IMR-90 (cell line): Measurements from ENCODE around the gene ORMDL3. TPM values are rescaled to one million over a fixed set of nuclear protein-coding genes. Genes with fewer than 3 reads are reported as not detected.
"Not testable (repeated sequence)": the region's sequence is repeated elsewhere in the genome, so short reads cannot be mapped to it uniquely, and the experiment has no call there.

Experiments used
- ATAC-seq: fragments of 200-7000 bp; cut with Tn5 transposase; 2 replicates; pipeline ENCODE4 v1.9.1; 2020; ENCODE audit warnings: low read depth, mild to moderate bottlenecking, moderate library complexity
- BruUV-seq: library from RNA; stranded (reverse); fragments of 400-500 nt; replicated peaks from 2 replicates; lab custom pipeline; 2021; lab: Mats Ljungman, UMichigan
- CTCF ChIA-PET: fragments of 300-600 bp; formaldehyde crosslinking; extraction: SDS; loops from one replicate; lab custom pipeline; 2021; ENCODE audit warnings: antibody characterized with exemption; lab: Yijun Ruan, JAX
- POLR2A ChIA-PET: fragments of 300-600 bp; sonication (Branson Sonifier 250); formaldehyde crosslinking; loops from one replicate; lab custom pipeline; 2022; ENCODE audit warnings: antibody characterized with exemption; ENCODE audit not compliant: unreplicated experiment; lab: Charles Lee
- DNase-seq: peaks from one replicate; pipeline ENCODE4 v3.0.0; 2013
- H2AFZ ChIP-seq: replicated peaks from 2 replicates; pipeline ENCODE3; 2013; ENCODE audit warnings: low read length, mild to moderate bottlenecking; ENCODE audit not compliant: poor library complexity
- H2AK5ac ChIP-seq: 2 replicates; pipeline ENCODE4 v1.6.1; 2013; ENCODE audit warnings: low read depth, low read length, inconsistent platforms
- H2AK9ac ChIP-seq: replicated peaks from 2 replicates; pipeline ENCODE3; 2013; ENCODE audit warnings: mild to moderate bottlenecking, low read depth, low read length, moderate library complexity; ENCODE audit not compliant: poor library complexity
- H2BK120ac ChIP-seq: 2 replicates; pipeline ENCODE4 v1.6.1; 2013; ENCODE audit warnings: low read depth, low read length, inconsistent platforms
- H2BK15ac ChIP-seq: 3 replicates; pipeline ENCODE4 v1.6.1; 2013; ENCODE audit warnings: low read depth, low read length, inconsistent platforms
- H2BK20ac ChIP-seq: 2 replicates; pipeline ENCODE4 v1.6.1; 2013; ENCODE audit warnings: low read depth, mild to moderate bottlenecking, inconsistent platforms, low read length, moderate library complexity
- H2BK5ac ChIP-seq: 2 replicates; pipeline ENCODE4 v1.6.1; 2013; ENCODE audit warnings: mild to moderate bottlenecking, low read depth, low read length, inconsistent platforms; ENCODE audit not compliant: poor library complexity, severe bottlenecking
- H3K14ac ChIP-seq: replicated peaks from 2 replicates; pipeline ENCODE4 v1.6.1; 2013; ENCODE audit warnings: low read depth, low read length, inconsistent platforms
- H3K18ac ChIP-seq: 2 replicates; pipeline ENCODE4 v1.6.1; 2013; ENCODE audit warnings: low read depth, low read length, control low read depth
- H3K23ac ChIP-seq: 2 replicates; pipeline ENCODE4 v1.6.1; 2013; ENCODE audit warnings: low read depth, low read length, inconsistent platforms
- H3K27ac ChIP-seq: 2 replicates; pipeline ENCODE4 v1.5.1; 2013; ENCODE audit warnings: mild to moderate bottlenecking, control low read depth, low read length; ENCODE audit not compliant: insufficient read depth
- H3K27me3 ChIP-seq: 2 replicates; pipeline ENCODE4 v1.6.1; 2013; ENCODE audit warnings: low read length; ENCODE audit not compliant: control insufficient read depth, insufficient read depth
- H3K36me3 ChIP-seq: 2 replicates; pipeline ENCODE4 v1.6.1; 2013; ENCODE audit warnings: low read length, mixed read lengths; ENCODE audit not compliant: control insufficient read depth, insufficient read depth
- H3K4ac ChIP-seq: 2 replicates; pipeline ENCODE4 v1.6.1; 2013; ENCODE audit warnings: low read depth, low read length, inconsistent platforms
- H3K4me1 ChIP-seq: 2 replicates; pipeline ENCODE4 v1.6.1; 2013; ENCODE audit warnings: low read length, mixed read lengths; ENCODE audit not compliant: control insufficient read depth, insufficient read depth
- H3K4me2 ChIP-seq: 2 replicates; pipeline ENCODE4 v1.6.1; 2013; ENCODE audit warnings: low read depth, mild to moderate bottlenecking, control low read depth, low read length, moderate library complexity
- H3K4me3 ChIP-seq: 2 replicates; pipeline ENCODE4 v1.5.1; 2013; ENCODE audit warnings: low read depth, mild to moderate bottlenecking, control low read depth, low read length, moderate library complexity; ENCODE audit not compliant: insufficient read depth
- H3K56ac ChIP-seq: 2 replicates; pipeline ENCODE4 v1.6.1; 2013; ENCODE audit warnings: low read length, inconsistent platforms; ENCODE audit not compliant: insufficient read depth; ENCODE audit errors: extremely low read depth
- H3K79me1 ChIP-seq, 2 experiments: 2 replicates each; pipeline ENCODE4 v1.6.1; 2013; ENCODE audit warnings: low read length in 2 of 2, inconsistent platforms in 1 of 2, low read depth in 1 of 2
- H3K9ac ChIP-seq: 2 replicates; pipeline ENCODE4 v1.6.1; 2013; ENCODE audit warnings: low read depth, low read length, control low read depth
- H3K9me1 ChIP-seq: 2 replicates; pipeline ENCODE4 v1.6.1; 2013; ENCODE audit warnings: low read length, inconsistent platforms; ENCODE audit not compliant: insufficient read depth
- H3K9me3 ChIP-seq: 2 replicates; pipeline ENCODE4 v1.6.1; 2013; ENCODE audit warnings: low read length; ENCODE audit not compliant: control insufficient read depth, insufficient read depth
- H4K20me1 ChIP-seq: 2 replicates; pipeline ENCODE4 v1.6.1; 2013; ENCODE audit warnings: low read length, inconsistent platforms; ENCODE audit not compliant: insufficient read depth
- H4K5ac ChIP-seq: 2 replicates; pipeline ENCODE4 v1.6.1; 2013; ENCODE audit warnings: mild to moderate bottlenecking, low read depth, low read length, control low read depth
- H4K8ac ChIP-seq, 2 experiments: 2 replicates each; pipeline ENCODE4 v1.6.1; 2013; ENCODE audit warnings: low read depth in 2 of 2, low read length in 2 of 2, control low read depth in 1 of 2, inconsistent platforms in 1 of 2
- H4K91ac ChIP-seq: 2 replicates; pipeline ENCODE4 v1.6.1; 2013; ENCODE audit warnings: low read depth, low read length, inconsistent platforms; ENCODE audit not compliant: insufficient read depth
- WGBS, 2 experiments: methylation state at CpG; one replicate each; pipeline versions ENCODE4 v1.1.5 to v1.1.7; 2013; ENCODE audit warnings: missing lambda C conversion rate in 2 of 2; ENCODE audit not compliant: insufficient read length in 1 of 2; ENCODE audit errors: extremely low coverage in 2 of 2; 5-methylcytosine and 5-hydroxymethylcytosine counted together
- dilution Hi-C: fragments of 300-500 bp; cut with HindIII; formaldehyde crosslinking; loops from one replicate; pipeline ENCODE4 v1.14.3; 2018; ENCODE audit warnings: low sequenced_read_pairs; ENCODE audit not compliant: unreplicated experiment
- in situ Hi-C: fragments of 300-500 bp; cut with MboI; formaldehyde crosslinking; loops from 3 replicates; pipeline ENCODE4 v1.14.3; 2019; ENCODE audit warnings: low sequenced_read_pairs, inconsistent platforms, mixed read lengths
- intact Hi-C: fragments of 100-400 bp; cut with micrococcal nuclease; formaldehyde crosslinking; loops from 2 replicates; pipeline ENCODE4 v1.10.0; 2022
- polyA plus RNA-seq, 3 experiments: library from polyadenylated mRNA; depleted of rRNA; stranded (reverse); fragments of >200 nt; gene quantifications; 2 replicates each; pipeline ENCODE4 v1.2.3, GENCODE V29; 2012; ENCODE audit warnings: low replicate concordance in 1 of 3
- total RNA-seq: library from RNA; depleted of rRNA; stranded (reverse); fragments of >200 nt; gene quantifications from 2 replicates; pipeline ENCODE4 v1.2.3, GENCODE V29; 2012

Gene ORMDL3
- total and polyA plus RNA-seq, 2 of the 4 experiments (the other 2 are of a cell fraction) = 45.7 to 78.6 TPM

DNA sequence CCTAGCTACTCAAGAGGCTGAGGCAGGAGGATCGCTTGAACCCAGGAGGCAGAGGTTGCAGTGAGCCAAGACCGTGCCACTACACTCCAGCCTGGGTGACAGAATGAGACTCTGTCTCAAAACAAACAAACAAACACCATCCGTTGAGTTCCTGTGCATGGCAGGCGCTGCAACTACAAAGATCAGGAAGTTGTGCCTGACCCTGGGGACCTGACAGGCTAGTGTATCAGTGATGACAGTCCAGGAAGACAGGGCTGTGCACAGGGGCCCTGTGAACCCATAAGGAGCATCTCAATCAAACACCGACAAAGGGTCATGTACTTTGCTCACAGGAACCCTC lies 21.1 kb upstream of the ORMDL3 start:
- H3K36me3 ChIP-seq, H3K4me3 ChIP-seq, H3K4me1 ChIP-seq, H3K27ac ChIP-seq, H4K20me1 ChIP-seq, H3K9ac ChIP-seq, H3K4me2 ChIP-seq, DNase-seq, H3K14ac ChIP-seq, H2BK5ac ChIP-seq, CTCF ChIA-PET, H3K79me1 ChIP-seq, H2AK5ac ChIP-seq, H4K5ac ChIP-seq, dilution Hi-C loops, H2BK15ac ChIP-seq, H2AFZ ChIP-seq, intact Hi-C loops, in situ Hi-C loops, H2BK120ac ChIP-seq, H3K18ac ChIP-seq, H2AK9ac ChIP-seq, H4K8ac ChIP-seq, H3K9me1 ChIP-seq, H3K9me3 ChIP-seq, H3K23ac ChIP-seq, H3K27me3 ChIP-seq, H2BK20ac ChIP-seq, H3K56ac ChIP-seq, ATAC-seq, BruUV-seq, POLR2A ChIA-PET, H4K91ac ChIP-seq, H3K4ac ChIP-seq: not testable (repeated sequence)
- WGBS, 2 experiments = no CpG with 5 or more reads among the region's 5 CpGs
